K562 (cell line): ENCODE results near the gene ARPC4. TPM values are rescaled to one million over a fixed set of nuclear protein-coding genes. Genes with fewer than 3 reads are reported as not detected.
A peak's percentile ranks its signal among the peaks of the same experiment; 100 is the strongest.

Source experiments
- ATAC-seq: fragments of 200-7000 bp; cut with Tn5 transposase; 3 replicates; pipeline ENCODE4 v1.9.1; 2020; ENCODE audit warnings: moderate library complexity
- BruUV-seq: library from RNA; stranded (reverse); fragments of 400-500 nt; replicated peaks from 2 replicates; lab custom pipeline; 2021; lab: Mats Ljungman, UMichigan
- CTCF ChIA-PET: fragments of 300-600 bp; formaldehyde crosslinking; extraction: SDS; loops from one replicate; lab custom pipeline; 2021; ENCODE audit warnings: low intra/inter-chr PET ratio; lab: Yijun Ruan, JAX
- POLR2A ChIA-PET: fragments of 300-600, 350-650 bp; sonication (Branson Sonifier 250); formaldehyde crosslinking; extraction: SDS; loops from one replicate; lab custom pipeline; 2021; ENCODE audit warnings: antibody characterized with exemption, inconsistent platforms; lab: Yijun Ruan, JAX
- DNase-seq, 4 experiments: peaks; one replicate each; pipeline versions ENCODE4 v3.0.0 to v3.0.0-alpha.2; 2011 to 2018; ENCODE audit warnings: low spot score in 3 of 4, mixed read lengths in 3 of 4; ENCODE audit errors: extremely low read depth in 1 of 4
- FAIRE-seq: peaks from 2 replicates; lab custom pipeline; 2011; peaks lifted over from hg19 to GRCh38; lab: Jason Lieb, UNC
- H2AFZ ChIP-seq: 2 replicates; pipeline ENCODE4 v1.6.0; 2011; ENCODE audit warnings: low read depth, low read length, control low read depth, inconsistent platforms
- H3K27ac ChIP-seq: fragments of 200-600 bp; 3 replicates; pipeline ENCODE4 v1.8.0; 2011; ENCODE audit warnings: low read depth, mild to moderate bottlenecking, control low read depth, inconsistent platforms, low read length, moderate library complexity, mixed read lengths; ENCODE audit errors: extremely low read depth
- H3K27me3 ChIP-seq, 2 experiments: fragments of 300-600 bp in 1 of 2; 2 replicates in 1 of 2; 3 replicates in 1 of 2; pipeline versions ENCODE4 v1.6.0 to v1.8.0; 2011; ENCODE audit warnings: inconsistent platforms in 2 of 2, low read length in 2 of 2, mild to moderate bottlenecking in 1 of 2, mixed read lengths in 1 of 2, moderate library complexity in 1 of 2; ENCODE audit not compliant: control insufficient read depth in 2 of 2, insufficient read depth in 2 of 2
- H3K36me3 ChIP-seq: fragments of 300-600 bp; 3 replicates; pipeline ENCODE4 v1.8.0; 2011; ENCODE audit warnings: mild to moderate bottlenecking, low read length, inconsistent platforms; ENCODE audit not compliant: control insufficient read depth, insufficient read depth
- H3K4me1 ChIP-seq, 2 experiments: fragments of 200-600 bp in 1 of 2; replicated peaks in 1 of 2; 2 replicates in 1 of 2; 3 replicates in 1 of 2; pipeline versions ENCODE4 v1.5.1 to v1.8.0; 2011; ENCODE audit warnings: inconsistent platforms in 2 of 2, low read length in 2 of 2, mild to moderate bottlenecking in 1 of 2, mixed read lengths in 1 of 2, moderate library complexity in 1 of 2; ENCODE audit not compliant: control insufficient read depth in 2 of 2, insufficient read depth in 2 of 2
- H3K4me2 ChIP-seq: 2 replicates; pipeline ENCODE4 v1.6.1; 2011; ENCODE audit warnings: low read length, control low read depth, inconsistent platforms, mixed read lengths; ENCODE audit not compliant: insufficient read depth
- H3K4me3 ChIP-seq: fragments of 200-600 bp; sonication (generic), shearing (Covaris generic); 2 replicates; pipeline ENCODE4 v1.5.1; 2016; ENCODE audit warnings: control low read depth, inconsistent platforms
- H3K79me2 ChIP-seq: fragments of 200-600 bp; 3 replicates; pipeline ENCODE4 v1.8.0; 2011; ENCODE audit warnings: low read length, inconsistent platforms; ENCODE audit not compliant: control insufficient read depth, insufficient read depth
- H3K9ac ChIP-seq, 2 experiments: 2 replicates each; pipeline versions ENCODE4 v1.6.0 to v1.6.1; 2011; ENCODE audit warnings: low read depth in 2 of 2, low read length in 2 of 2, control low read depth in 1 of 2, inconsistent platforms in 1 of 2, mild to moderate bottlenecking in 1 of 2, mixed read lengths in 1 of 2; ENCODE audit not compliant: insufficient read depth in 1 of 2
- H3K9me1 ChIP-seq: one replicate; pipeline ENCODE4 v1.6.0; 2011; ENCODE audit warnings: inconsistent platforms, mild to moderate bottlenecking, low read length, moderate library complexity; ENCODE audit not compliant: control insufficient read depth, insufficient read depth
- H3K9me3 ChIP-seq: replicated peaks from 2 replicates; pipeline ENCODE4 v1.5.1; 2011; ENCODE audit warnings: low read depth, low read length, inconsistent platforms; ENCODE audit not compliant: control insufficient read depth, insufficient read depth
- H4K20me1 ChIP-seq: replicated peaks from 2 replicates; pipeline ENCODE4 v1.6.1; 2011; ENCODE audit warnings: low read length, inconsistent platforms, mixed read lengths; ENCODE audit not compliant: control insufficient read depth, insufficient read depth
- GABPB1 ChIP-seq: sonication (generic); formaldehyde crosslinking; IDR thresholded peaks from 2 replicates; pipeline ENCODE4 v1.8.0; 2022; ENCODE audit warnings: mild to moderate bottlenecking, missing genetic modification reagents
- KDM2B ChIP-seq: fragments of 250-450 bp; sonication (Bioruptor Pico); IDR thresholded peaks from 2 replicates; pipeline ENCODE4 v1.8.0; 2021; ENCODE audit warnings: mild to moderate bottlenecking, moderate library complexity
- NR2C2 ChIP-seq, 2 experiments: fragments of 200-800 bp in 1 of 2; sonication (Bioruptor generic) in 1 of 2; sonication (generic) in 1 of 2; formaldehyde crosslinking in 1 of 2; IDR thresholded peaks; 2 replicates each; pipeline versions ENCODE4 v1.6.1 to v1.8.0; 2016 to 2022; ENCODE audit warnings: mild to moderate bottlenecking in 1 of 2, missing compliant biosample characterization in 1 of 2, missing genetic modification characterization in 1 of 2, missing genetic modification reagents in 1 of 2
- PHF8 ChIP-seq: fragments of 200-600 bp; sonication (generic); IDR thresholded peaks from 2 replicates; pipeline ENCODE4 v1.6.1; 2012; ENCODE audit warnings: mixed run types, mild to moderate bottlenecking, inconsistent platforms, low read length, moderate library complexity, borderline replicate concordance
- TAF15 ChIP-seq: fragments of 200-400 bp; formaldehyde crosslinking; IDR thresholded peaks from 2 replicates; pipeline ENCODE4 v1.6.1; 2017; ENCODE audit warnings: mild to moderate bottlenecking, low read depth, low read length, moderate library complexity
- ZFX ChIP-seq: sonication (generic); formaldehyde crosslinking; IDR thresholded peaks from 2 replicates; pipeline ENCODE4 v1.8.0; 2022; ENCODE audit warnings: mild to moderate bottlenecking, missing genetic modification reagents, moderate library complexity
- ZNF124 ChIP-seq: sonication (generic); formaldehyde crosslinking; IDR thresholded peaks from 2 replicates; pipeline ENCODE4 v1.8.1; 2022; ENCODE audit warnings: missing genetic modification reagents
- ZNF707 ChIP-seq: fragments of 250-450 bp; sonication (Bioruptor Pico); conservative IDR thresholded peaks from 2 replicates; pipeline ENCODE4 v1.8.0; 2022; ENCODE audit warnings: inconsistent platforms, mild to moderate bottlenecking, moderate library complexity
- WGBS: fragments of 100-300 bp; shearing (Covaris generic); methylation state at CpG from one replicate; pipeline ENCODE4 v1.1.6; 2016; ENCODE audit warnings: low coverage, mixed read lengths; ENCODE audit not compliant: insufficient coverage; ENCODE audit errors: missing lambda C conversion rate; 5-methylcytosine and 5-hydroxymethylcytosine counted together
- in situ Hi-C: fragments of 300-500 bp; cut with MboI; formaldehyde crosslinking; loops from 4 replicates; pipeline ENCODE4 v1.15.0; 2018; ENCODE audit warnings: inconsistent platforms, mixed read lengths
- intact Hi-C: fragments of 100-400 bp; cut with micrococcal nuclease; formaldehyde crosslinking; loops from 2 replicates; pipeline ENCODE4 v1.14.2; 2022
- polyA plus RNA-seq, 8 experiments: library from polyadenylated mRNA; depleted of rRNA in 4 of 8; stranded (reverse) in 5 of 8; unstranded in 3 of 8; fragments of >200 nt; fragmentation: Nextera tagmentation in 2 of 8; fragmentation: Illumina TruSeq in 1 of 8; extraction: Ambion mirVana in 2 of 8; extraction: Trizol in 1 of 8; gene quantifications; 2 replicates each; pipeline versions ENCODE4 v1.2.1 to v1.2.3, GENCODE V29; 2011 to 2014; ENCODE audit warnings: inconsistent platforms in 1 of 8, missing spikeins in 1 of 8
- total RNA-seq, 7 experiments: library from RNA; depleted of rRNA in 6 of 7; stranded (reverse); fragments of >200 nt in 6 of 7; fragmentation: Illumina TruSeq in 2 of 7; extraction: Trizol in 2 of 7; gene quantifications; 2 replicates each; pipeline versions ENCODE4 v1.2.1 to v1.2.3, GENCODE V29; 2011 to 2021; ENCODE audit warnings: low replicate concordance in 1 of 7
- TF ChIP-seq, protein P1 (sequence below): fragments of 250-450 bp; sonication (Bioruptor Pico); IDR thresholded peaks from 2 replicates; pipeline ENCODE4 v1.8.0; 2022; ENCODE audit warnings: inconsistent platforms
- TF ChIP-seq, protein P2 (sequence below): fragments of 200-800 bp; sonication (Bioruptor generic); IDR thresholded peaks from 2 replicates; pipeline ENCODE4 v1.6.1; 2017; ENCODE audit warnings: missing genetic modification characterization, missing compliant biosample characterization
- TF ChIP-seq, protein P3 (sequence below): IDR thresholded peaks from 3 replicates; pipeline ENCODE4 v1.6.1; 2011; ENCODE audit warnings: borderline replicate concordance, mild to moderate bottlenecking, moderate library complexity; ENCODE audit not compliant: insufficient read length; ENCODE audit errors: extremely low read depth

Gene ARPC4
- total and polyA plus RNA-seq, 9 of the 15 experiments (the other 6 are each of a cell fraction or from before 2014, with no cell fraction given): 20.1 to 153 (median 119) TPM

GRCh38 chr3:9779075-9779593, 13.7 kb upstream of the ARPC4 start (continued):
- TF ChIP-seq, protein P1, sequence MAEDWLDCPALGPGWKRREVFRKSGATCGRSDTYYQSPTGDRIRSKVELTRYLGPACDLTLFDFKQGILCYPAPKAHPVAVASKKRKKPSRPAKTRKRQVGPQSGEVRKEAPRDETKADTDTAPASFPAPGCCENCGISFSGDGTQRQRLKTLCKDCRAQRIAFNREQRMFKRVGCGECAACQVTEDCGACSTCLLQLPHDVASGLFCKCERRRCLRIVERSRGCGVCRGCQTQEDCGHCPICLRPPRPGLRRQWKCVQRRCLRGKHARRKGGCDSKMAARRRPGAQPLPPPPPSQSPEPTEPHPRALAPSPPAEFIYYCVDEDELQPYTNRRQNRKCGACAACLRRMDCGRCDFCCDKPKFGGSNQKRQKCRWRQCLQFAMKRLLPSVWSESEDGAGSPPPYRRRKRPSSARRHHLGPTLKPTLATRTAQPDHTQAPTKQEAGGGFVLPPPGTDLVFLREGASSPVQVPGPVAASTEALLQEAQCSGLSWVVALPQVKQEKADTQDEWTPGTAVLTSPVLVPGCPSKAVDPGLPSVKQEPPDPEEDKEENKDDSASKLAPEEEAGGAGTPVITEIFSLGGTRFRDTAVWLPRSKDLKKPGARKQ (CRISPR knock-in tag): no peak
- TF ChIP-seq KDM2B (CRISPR knock-in tag): no peak

DNA sequence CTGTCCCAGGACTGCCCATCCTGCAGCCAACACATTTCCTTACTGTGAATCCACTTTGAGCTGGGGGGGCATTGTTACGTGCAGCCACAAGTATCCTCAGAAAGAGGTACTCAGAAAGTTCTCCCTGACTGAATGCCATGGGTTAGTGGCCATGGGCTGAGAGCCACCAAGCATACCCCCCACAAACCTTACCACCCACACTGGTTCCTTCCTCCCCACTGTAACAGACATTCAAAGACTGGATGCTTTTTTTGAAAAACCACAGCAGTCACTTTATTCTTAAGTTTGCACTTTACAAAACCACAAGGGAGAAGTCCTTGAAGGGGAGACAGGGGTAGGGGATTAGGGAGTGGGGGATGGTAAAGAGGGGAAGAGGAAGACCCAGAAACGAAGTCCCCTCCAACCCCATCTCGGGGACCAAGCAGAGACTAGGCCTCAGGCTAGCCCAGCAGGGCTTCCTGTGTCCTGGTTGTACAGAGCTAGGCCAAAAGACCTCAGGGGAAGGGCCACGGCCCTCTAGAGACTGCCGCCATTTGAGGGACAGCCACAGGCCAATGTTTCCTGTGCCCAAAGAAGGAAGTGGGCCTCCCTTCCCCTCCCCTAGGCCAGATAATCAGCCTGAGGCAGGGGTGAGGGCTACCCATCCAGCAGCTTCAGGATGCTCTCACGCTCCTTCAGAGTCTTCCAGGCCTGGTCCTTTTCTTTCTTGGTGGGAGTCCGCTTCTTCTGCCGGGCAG, 13.0 kb upstream of the ARPC4 start:
- ChIA-PET POLR2A (interaction anchor here (0.7 to 1.6 kb wide), 4 partner anchors 10 to 45 kb away, joined by 3 to 5 read pairs (median 4); partner anchors contain the start of genes ARPC4 and CAMK1), CTCF (interaction anchor here (0.6 kb wide), 1 partner anchor 546 kb away, joined by 6 read pairs; no protein-coding TSS in a partner anchor)
- WGBS: 55% methylated on average over 8 of the region's 8 CpGs
- no peaks in the 10 kb centered on the region for H3K9me3 ChIP-seq
- H3K27ac ChIP-seq: peak overlapping the region; percentile 11; the same call in 1 of the 3 replicates
- H3K4me3 ChIP-seq: no peak overlapping the region
- DNase-seq (no peak), ATAC-seq (no peak; the same call in 1 of the 3 replicates), FAIRE-seq (no peak)
- in situ Hi-C loops (no loop called here), intact Hi-C loops (loop anchor here (5.0 kb wide), 1 partner anchor 152 kb away; the partner anchor contains the start of gene CRELD1)
- no peaks in the 10 kb centered on the region for H3K79me2 ChIP-seq
- peaks cover 13 to 15% of the 10 kb centered on the region in 2 experiments for H3K4me1 ChIP-seq
- H3K27me3 ChIP-seq: no peaks in the 10 kb centered on the region
- H2AFZ ChIP-seq: no peak overlapping the region
- BruUV-seq: TSS peak; percentile 67
- peaks cover 39% of the 10 kb centered on the region for H3K36me3 ChIP-seq
- H3K4me2 ChIP-seq: no peak overlapping the region
- no peaks in the 10 kb centered on the region for H4K20me1 ChIP-seq
- H3K9me1 ChIP-seq: no peaks in the 10 kb centered on the region
- H3K9ac ChIP-seq: peak overlapping the region in 1 of 2 experiments; percentile 83; a peak in 3 of 4 replicates
- TF ChIP-seq TAF15 (no peak), ZNF124 (CRISPR knock-in tag) (no peak), ZNF707 (CRISPR knock-in tag) (no peak), ZFX (CRISPR knock-in tag) (peak; percentile 63), GABPB1 (CRISPR knock-in tag) (0 out of 2 replicates have a peak, but pooled peaks have one; percentile 31), NR2C2 (CRISPR knock-in tag; IDR thresholded peaks at IDR 0.05) (no peak), NR2C2 (tag; IDR thresholded peaks at IDR 0.05) (no peak), PHF8 (no peak)
- TF ChIP-seq, protein P2, sequence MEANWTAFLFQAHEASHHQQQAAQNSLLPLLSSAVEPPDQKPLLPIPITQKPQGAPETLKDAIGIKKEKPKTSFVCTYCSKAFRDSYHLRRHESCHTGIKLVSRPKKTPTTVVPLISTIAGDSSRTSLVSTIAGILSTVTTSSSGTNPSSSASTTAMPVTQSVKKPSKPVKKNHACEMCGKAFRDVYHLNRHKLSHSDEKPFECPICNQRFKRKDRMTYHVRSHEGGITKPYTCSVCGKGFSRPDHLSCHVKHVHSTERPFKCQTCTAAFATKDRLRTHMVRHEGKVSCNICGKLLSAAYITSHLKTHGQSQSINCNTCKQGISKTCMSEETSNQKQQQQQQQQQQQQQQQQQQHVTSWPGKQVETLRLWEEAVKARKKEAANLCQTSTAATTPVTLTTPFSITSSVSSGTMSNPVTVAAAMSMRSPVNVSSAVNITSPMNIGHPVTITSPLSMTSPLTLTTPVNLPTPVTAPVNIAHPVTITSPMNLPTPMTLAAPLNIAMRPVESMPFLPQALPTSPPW (CRISPR knock-in tag): 0 out of 2 replicates have a peak, but pooled peaks have one; percentile 13
- TF ChIP-seq, protein P3, sequence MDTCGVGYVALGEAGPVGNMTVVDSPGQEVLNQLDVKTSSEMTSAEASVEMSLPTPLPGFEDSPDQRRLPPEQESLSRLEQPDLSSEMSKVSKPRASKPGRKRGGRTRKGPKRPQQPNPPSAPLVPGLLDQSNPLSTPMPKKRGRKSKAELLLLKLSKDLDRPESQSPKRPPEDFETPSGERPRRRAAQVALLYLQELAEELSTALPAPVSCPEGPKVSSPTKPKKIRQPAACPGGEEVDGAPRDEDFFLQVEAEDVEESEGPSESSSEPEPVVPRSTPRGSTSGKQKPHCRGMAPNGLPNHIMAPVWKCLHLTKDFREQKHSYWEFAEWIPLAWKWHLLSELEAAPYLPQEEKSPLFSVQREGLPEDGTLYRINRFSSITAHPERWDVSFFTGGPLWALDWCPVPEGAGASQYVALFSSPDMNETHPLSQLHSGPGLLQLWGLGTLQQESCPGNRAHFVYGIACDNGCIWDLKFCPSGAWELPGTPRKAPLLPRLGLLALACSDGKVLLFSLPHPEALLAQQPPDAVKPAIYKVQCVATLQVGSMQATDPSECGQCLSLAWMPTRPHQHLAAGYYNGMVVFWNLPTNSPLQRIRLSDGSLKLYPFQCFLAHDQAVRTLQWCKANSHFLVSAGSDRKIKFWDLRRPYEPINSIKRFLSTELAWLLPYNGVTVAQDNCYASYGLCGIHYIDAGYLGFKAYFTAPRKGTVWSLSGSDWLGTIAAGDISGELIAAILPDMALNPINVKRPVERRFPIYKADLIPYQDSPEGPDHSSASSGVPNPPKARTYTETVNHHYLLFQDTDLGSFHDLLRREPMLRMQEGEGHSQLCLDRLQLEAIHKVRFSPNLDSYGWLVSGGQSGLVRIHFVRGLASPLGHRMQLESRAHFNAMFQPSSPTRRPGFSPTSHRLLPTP: no peak
